Head of caudate nucleus (tissue), 42 donors: ENCODE measurements around the gene WDFY1.

ENCODE experiments used
- DNase-seq, 42 donors: peaks; one replicate each; pipeline versions ENCODE4 v3.0.0 to v3.0.0-alpha.2; 2020 to 2021; ENCODE audit warnings: mixed read lengths in 7 of 42
- intact Hi-C: fragments of 100-400 bp; cut with DNase I; formaldehyde crosslinking; loops from one replicate; pipeline ENCODE4 v1.15.0; 2022

The WDFY1 gene

DNA sequence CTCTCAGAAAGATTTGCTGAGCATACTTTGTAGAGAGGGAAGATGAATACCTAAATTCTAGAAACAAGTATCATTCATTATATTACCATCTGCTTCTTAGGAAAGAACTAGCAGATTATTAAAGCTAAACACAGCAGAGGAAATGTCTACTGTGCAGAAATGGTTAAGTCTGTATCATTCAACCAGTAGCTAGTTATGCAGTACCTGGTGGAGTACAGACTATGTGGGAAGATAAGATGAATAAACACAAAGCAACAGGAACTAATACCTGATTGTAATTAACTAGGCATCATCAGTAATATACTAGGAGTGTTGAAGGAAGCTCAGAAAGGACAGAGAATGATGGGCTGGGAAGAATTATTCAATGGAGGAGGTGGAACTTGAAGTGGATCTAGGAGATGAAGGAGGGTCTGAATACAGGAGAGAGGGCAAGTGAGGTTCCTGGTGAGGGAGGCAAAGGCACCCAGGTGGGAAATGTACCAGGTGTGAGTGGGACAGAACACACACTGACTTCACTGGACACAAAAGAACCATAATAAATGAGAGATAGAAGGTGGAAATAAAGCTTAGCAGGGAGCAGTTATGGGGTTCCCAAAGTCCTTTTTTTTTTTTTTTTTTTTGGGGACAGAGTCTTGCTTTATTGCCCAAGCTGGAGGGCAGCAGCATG, 9.5 kb downstream of the WDFY1 start:
- no peak for DNase-seq

DNA sequence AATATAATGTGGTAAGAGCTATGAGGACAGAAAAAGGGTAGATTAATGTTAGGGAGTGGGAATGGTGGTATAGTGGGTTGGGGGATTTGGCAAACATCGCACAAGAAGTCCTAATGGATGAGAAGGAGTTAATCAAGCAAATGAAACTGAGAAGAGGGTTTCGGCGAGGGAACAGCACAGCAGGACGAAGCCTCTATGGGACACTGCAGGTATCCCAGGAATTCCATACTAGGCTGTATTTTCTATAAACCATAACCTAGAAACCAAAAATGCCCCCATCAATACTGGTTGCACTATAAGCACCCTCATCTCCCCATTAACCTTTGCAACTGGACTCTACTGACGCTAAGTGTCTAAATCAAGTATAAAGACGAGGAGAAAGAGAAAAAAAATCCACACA, 10.3 kb downstream of the WDFY1 start:
- intact Hi-C loops = no loop called here
- no peak for DNase-seq

More for the DNA sequence above, 9.5 kb downstream of the WDFY1 start:
- intact Hi-C loops = no loop called here

DNA sequence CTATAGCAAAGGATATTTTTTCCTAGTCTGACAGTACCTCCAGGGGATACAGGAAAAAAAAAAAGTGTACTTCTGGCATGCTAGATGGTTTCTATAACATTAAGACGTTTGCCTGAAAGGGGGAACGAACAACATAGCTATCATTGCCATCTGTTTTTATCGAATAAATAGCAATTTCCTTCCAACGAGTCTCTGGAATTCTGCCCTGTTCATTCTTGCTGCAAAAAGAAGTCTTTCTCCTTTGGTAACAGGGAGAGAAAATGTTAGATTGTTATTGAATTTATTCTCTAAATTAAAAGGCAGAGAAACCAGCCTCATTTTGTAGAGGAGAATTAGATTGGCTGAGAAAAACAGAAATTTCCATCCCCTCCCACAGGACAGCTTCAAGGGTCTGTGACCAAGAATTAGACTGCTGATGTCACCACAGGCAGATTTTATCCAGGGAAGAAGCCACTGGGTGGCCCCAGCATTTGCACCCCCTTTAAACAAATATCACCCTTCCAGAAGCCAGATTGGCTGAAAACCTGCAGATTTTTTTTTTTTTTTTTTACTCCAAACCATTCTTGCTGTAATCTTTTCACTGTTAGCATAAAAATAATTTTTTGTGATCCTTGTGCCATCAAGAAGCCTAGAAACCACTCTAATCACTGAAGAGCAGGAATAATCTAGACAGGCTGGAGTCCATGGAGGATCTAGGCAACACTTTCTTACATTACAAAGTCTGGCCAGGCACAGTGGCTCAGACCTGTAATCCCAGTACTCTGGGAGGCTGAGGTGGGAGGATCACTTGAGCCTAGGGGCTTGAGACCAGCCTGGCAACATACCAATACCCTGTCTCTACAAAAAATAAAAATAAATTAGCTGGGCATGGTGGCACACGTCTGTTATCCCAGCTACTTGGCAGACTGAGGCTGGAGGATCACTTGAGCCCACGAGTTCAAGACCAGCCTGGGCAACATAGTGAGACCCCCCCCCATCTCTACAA, 12.0 kb downstream of the WDFY1 start:
- intact Hi-C loops = no loop called here
- DNase-seq = no peak

DNA sequence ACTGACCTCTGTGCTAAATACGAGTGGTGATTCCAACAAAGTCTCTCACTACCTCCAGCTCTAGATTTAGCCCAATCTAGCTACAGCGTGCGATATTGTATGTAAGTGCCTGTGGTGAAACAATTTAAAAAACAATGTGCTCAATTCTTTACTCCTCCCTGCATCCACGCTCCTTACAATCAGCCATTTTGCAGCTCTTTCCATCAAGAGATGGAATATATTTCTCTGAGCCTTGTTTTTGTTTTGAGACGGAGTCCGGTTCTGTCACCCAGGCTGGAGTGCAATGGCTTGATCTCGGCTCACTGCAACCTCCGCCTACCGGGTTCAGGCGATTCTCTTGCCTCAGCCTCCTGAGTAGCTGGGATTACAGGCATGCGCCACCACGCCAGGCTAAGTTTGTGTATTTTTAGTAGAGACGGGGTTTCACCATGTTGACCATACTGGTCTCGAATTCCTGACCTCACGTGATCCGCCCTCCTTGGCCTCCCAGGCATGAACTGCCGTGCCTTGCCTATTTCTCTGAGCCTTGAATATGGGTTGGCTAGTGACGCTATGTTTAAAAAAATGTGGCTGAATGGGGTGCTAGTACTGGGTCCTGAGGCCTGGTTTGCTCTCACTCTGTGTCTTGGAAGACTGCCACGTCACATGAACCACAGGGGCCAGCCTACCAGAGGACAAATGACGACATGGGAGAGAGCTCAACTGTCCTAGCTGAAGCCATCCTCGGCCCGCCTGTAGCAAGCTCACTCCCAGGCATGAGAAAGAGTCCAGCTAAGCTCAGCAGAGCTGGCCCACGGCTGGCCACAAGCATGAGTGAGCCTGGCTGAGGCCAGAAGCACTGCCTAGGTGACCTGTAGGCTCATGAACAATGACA, 14.8 kb downstream of the WDFY1 start:
- intact Hi-C loops = no loop called here
- DNase-seq = peak; percentile 61 to 94 (median 84)

DNA sequence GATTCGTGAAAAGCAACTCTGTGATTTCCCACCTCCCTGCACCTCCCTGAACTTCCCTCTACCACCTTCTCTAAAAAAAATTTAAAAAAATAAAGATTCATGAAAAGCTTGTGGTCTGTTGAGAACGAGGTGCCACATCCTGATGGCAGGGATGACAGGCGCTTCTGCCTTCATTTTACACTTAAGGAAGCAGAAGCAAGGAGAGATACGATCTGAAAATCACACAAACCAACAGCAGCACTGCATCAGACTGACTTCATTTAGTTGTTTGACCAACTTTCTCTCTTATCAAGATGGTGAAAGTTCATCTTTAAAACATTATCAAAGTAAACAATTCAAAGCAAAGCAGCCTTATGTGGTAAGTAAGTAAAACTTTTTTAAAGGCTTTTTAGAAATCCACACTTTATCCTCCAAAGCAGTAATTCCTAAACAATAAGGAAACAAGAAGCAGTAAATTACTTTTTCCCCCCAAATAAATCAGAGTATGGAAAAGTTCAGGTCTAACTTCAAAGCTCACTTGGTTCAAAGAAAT, 15.5 kb downstream of the WDFY1 start:
- DNase-seq = no peak
- intact Hi-C loops = no loop called here

DNA sequence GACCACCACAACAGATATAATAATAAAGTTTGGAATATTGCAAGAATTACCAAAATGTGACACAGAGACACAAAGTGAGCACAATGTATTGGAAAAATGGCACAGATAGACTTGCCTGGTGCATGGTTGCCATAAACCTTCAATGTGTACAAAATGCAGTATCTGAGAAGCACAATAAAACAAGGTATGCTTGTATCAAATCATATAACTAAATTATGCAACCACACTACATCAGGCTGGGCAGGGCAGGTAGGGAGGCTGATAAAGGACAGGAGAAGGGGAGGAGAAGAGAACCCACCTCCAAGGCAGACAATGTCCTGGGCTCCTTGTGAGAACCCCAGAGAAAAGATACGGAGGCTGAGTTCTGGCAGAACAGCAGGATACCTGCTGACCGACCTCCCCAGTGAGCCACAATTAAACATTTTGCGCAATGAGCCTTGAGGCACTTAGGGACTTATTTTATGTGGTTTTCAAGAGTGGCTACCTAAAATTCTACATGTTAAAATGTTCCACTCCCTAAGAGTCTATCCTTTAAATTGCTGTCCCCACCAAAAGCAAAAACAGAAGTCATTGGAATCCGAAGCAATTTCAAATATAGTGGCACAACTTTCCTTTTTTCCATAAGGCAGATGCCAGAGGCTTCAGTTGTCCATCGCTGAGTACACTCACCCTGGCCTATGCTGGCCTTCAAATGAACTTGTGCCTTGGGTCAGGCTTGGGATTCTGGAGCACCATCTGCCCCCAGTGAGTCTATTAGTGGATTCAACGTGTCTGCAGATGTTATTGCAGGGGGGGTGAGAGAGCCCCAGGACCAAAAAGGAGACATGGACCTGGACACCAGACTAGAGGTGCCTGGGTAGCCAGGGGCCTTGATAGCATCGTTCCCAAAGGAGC, 16.8 kb downstream of the WDFY1 start:
- intact Hi-C loops = no loop called here
- DNase-seq = no peak

DNA sequence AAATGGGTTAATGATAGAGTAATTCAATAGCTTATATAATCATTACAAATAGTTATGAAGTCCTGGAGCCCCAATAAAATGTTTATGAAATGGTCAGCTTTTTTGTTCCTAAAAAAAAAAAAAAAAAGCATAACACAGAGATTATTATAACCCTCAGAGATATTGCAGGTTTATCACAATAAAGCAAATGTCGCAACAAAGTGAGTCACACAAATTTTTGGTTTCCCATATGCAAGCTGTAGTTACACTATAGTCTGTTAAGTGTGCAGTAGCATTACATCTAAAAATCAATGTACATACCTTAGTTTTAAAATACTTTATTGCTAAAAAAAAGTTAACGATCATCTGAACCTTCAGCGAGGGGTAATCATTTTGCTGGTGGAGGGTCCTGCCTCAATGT, 20.0 kb downstream of the WDFY1 start:
- intact Hi-C loops = no loop called here
- DNase-seq = no peak

DNA sequence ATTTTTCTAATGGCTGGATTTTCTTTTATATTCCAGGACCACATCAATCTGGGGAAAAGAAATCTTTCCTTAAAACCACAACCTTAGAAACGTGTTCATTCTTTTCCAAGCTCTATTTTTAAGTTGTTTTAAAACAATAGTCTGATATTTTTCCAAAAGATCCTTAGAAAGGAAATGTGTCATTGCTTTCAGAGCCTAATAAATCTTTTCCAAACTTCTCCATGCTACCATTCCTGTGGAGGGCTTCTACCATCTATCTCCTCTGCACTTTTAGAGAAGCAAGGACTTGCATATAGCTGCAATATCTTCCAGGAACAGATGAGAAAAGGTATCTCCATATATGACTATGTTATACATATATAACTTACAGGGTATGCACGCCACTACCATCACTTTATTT, 21.2 kb downstream of the WDFY1 start:
- no peak for DNase-seq
- intact Hi-C loops = no loop called here

DNA sequence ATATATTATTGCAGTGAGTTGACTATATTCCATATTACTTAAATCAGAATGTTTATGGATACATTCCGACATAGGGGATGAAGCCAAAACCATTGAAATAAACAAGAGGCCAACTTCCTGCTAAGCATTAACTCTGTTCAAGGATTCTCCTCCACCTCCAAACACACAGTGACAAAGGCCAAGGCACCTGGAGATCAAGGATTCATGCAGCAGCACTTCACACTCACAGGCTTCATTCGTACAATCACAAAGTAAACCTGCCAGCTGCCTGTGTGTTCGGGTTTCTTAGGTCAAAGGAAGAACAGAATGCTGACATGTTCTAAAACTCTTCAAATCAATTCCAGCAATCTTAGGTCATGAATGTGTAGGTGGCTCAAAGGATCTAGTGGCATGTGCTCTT, 22.8 kb downstream of the WDFY1 start:
- no peak for DNase-seq
- intact Hi-C loops = no loop called here

DNA sequence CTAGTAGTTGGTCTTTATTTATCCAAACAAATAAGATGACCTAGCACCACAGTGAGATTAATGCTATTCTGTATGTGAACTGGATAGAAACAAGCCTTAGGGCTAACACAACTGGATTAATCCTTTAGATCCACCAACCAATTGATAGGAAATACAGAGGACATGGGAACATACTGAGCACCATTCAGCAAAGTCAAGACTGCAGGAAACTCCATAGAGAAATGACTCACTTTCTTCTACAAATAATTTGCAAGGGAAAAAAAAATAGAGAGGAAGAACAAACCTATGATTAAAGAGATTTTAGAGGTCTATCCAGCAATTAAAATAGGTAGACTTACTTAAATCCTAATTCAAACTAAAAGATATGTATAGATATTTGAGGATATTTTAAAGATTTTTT, 23.9 kb downstream of the WDFY1 start:
- no peak for DNase-seq
- intact Hi-C loops = no loop called here

DNA sequence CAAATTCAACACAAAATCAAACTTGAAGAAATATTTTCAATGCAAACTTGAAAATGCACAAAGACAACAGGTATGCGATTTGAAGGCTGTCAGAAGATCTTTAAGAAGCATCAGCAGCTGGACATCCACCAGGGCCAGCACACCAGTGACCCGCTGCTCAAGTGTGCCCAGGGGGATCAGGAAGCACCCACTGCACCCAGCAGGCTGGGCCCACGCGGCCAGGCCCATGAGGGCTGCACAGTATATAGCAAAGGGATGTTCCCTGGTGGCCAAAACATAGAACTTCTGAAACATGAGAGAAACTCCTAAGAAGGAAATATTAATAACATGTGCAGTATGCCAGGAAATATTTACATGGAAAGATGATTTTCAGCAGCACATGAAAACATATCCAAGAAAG, 25.0 kb downstream of the WDFY1 start:
- intact Hi-C loops = no loop called here
- DNase-seq = no peak

DNA sequence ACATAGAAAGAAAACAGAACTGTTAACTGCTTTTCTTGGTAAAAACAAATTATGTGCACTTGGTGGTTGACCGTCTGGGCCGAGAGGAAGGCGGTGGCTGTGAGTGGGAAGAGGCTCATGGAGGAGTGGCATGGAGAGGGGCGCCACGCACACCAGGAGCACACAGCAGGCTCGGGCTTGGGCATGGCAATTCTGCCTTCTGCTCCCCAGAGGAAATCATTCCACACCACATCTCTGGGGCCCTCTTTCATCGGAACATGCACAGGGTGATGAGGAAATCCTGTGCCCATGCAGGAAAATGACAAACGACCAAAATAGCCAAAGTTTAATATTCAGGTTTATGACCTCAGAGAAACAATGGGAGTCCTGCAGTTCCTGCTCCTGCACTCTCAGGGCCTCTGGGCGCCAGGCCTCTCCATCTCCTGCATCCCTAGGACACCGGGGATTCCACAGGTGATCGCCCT, 26.4 kb downstream of the WDFY1 start:
- intact Hi-C loops = no loop called here
- no peak for DNase-seq

DNA sequence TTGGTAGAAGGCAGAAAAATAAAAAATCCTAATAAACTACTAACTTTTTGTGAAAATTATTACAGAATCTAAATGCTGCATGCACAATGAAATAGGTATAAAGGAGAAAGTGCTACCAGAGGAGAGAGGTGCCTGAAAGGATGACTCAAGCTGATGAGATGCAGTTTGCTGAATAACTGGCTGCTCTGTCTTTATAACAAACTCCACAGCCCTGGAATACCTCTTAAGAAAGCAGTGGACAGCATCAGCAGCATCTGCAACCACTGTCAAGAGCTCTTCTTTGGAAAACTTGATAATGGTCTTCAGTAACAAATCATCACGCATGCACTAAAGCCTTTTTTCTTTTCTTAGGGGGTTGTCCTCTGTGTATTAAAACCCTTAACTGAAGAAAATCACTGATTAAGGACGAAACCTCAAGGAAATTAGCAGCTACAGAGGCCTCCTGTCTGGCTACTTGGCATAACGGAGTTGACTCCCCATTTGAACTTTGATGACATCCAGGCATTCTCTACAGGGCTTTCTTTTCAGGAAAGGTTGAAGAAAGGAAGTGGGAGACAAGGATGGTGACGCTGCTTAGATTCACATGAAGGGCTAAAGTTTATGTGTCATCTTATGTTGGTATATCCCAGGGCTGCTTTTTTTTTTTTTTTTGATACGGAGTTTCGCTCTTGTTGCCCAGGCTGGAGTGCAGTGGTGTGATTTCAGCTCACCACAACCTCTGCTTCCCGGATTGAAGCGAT, 28.8 kb downstream of the WDFY1 start:
- intact Hi-C loops = no loop called here
- no peak for DNase-seq

DNA sequence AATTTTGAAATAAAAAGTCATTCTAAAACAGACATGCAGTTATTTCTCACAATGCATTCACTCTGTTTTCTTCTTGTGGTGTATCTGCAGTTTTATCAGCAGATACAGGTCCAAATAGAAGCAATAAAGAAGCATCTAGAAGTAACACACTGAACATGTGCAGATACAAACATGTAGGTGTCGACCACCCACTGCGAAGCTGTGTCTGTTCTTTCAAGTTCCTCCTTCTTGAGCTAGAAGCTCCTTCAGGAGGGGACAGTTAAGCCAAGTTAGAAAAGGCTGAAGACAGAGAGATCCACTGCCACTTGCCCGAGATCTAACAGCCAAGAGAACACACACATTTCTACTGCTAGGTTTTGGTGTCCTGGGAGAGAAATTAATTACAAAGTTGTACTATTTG, 30.1 kb downstream of the WDFY1 start:
- DNase-seq = no peak
- intact Hi-C loops = no loop called here

DNA sequence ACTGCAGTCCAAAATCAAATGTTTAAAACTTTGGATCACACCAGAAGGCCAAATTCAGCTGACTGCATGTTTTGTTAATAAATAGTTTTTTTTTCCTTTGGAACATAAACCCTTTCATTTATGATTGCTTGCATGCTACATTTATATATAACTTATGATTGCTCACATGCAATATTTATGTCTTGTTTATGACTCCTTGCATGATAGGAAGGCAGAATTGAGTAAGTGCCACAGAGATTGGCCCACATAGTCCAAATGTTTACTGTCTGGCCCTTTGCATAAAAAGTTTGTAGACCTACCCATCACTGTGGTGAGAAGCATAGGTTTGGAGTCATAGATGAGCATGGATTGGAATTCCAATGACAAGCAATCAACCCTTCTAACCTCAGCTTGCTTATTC, 30.8 kb downstream of the WDFY1 start:
- no peak for DNase-seq
- intact Hi-C loops = no loop called here

DNA sequence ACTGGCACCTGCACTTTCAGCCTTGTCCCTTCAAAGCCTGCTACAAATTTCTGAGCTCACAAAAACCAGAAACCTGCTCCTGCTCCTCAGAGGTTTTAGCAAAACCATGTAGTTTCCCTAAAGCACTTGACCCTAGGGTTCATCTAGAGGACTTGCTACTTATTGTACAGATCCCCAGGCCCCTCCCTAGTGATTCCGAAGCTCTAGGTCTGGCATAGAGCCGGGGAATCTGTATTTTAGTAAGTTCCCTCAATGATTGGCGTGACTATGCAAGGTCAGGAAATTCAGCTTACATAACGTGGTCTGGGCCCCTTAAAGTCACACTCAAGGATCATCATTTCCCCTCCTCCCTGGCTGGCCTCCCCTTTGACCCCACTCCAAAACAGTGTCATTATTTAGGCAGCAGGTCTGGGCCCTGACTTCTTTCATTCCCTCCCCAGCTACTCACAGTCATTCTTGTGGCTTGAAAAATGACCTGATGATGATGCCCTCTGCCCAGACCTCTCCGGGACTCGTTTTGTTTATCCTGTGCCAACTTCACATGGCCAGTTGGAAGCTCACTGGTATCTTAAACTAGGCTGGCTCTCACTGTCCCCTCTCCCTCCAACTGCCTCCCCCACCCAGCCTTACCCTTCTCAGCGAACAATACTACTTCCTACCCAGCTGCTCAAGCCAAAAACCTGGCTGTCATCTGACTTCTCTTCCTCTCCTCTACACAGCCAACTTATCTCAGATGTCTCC, 36.0 kb downstream of the WDFY1 start:
- intact Hi-C loops = no loop called here
- DNase-seq = no peak
